ENCODE results near the gene NKX6-2. TPM values are rescaled to one million over a fixed set of nuclear protein-coding genes. Genes with fewer than 3 reads are reported as not detected.

Gene NKX6-2
- polyA plus RNA-seq, 1 experiment, result not detected

- Histone ChIP-seq H3K27me3 (ENCODE audit: control insufficient read depth, insufficient read depth, low read length) (peaks cover 7% of the 10 kb centered on the region; the same call in 1 of the 2 replicates), H3K36me3 (ENCODE audit: control insufficient read depth, insufficient read depth, low read length) (no peaks in the 10 kb centered on the region), H3K4me3 (ENCODE audit: low read depth, low read length) (no peak overlapping the region)
- CTCF ChIA-PET, result interaction anchor here (1.1 kb wide), 1 partner anchor 178 kb away, joined by 3 read pairs; no protein-coding TSS in a partner anchor
- DNase-seq (ENCODE audit: low read depth), result no peak
- POLR2A ChIA-PET, result interaction anchor here (0.6 kb wide), 1 partner anchor 645 kb away, joined by 3 read pairs; no protein-coding TSS in a partner anchor
- no peak for TF ChIP-seq CTCF (IDR thresholded peaks at IDR 0.05; ENCODE audit: insufficient read depth, low read depth, low read length)
Measured at GRCh38 chr10:132832186-132832969, 46.4 kb upstream of the NKX6-2 start.

- CTCF ChIA-PET, result no interaction called here
- DNase-seq (ENCODE audit: low read depth), result no peak
- H3K27me3 ChIP-seq (ENCODE audit: control insufficient read depth, insufficient read depth, low read length), result peaks cover 7% of the 10 kb centered on the region; the same call in 1 of the 2 replicates
- no peaks in the 10 kb centered on the region for H3K36me3 ChIP-seq (ENCODE audit: control insufficient read depth, insufficient read depth, low read length)
- no peak for TF ChIP-seq CTCF (IDR thresholded peaks at IDR 0.05; ENCODE audit: insufficient read depth, low read depth, low read length)
- POLR2A ChIA-PET, result no interaction called here
- H3K4me3 ChIP-seq (ENCODE audit: low read depth, low read length), result no peak overlapping the region
Measured at GRCh38 chr10:132829403-132829802, 43.5 kb upstream of the NKX6-2 start.

GRCh38 chr10:132828681-132829080 is 42.7 kb upstream of the NKX6-2 start:
- no peak for DNase-seq (ENCODE audit: low read depth)
- H3K36me3 ChIP-seq (ENCODE audit: control insufficient read depth, insufficient read depth, low read length), result no peaks in the 10 kb centered on the region
- no peak overlapping the region for H3K4me3 ChIP-seq (ENCODE audit: low read depth, low read length)
- CTCF ChIA-PET, result interaction anchor here (0.6 kb wide), 1 partner anchor 16 kb away, joined by 3 read pairs; no protein-coding TSS in a partner anchor
- H3K27me3 ChIP-seq (ENCODE audit: control insufficient read depth, insufficient read depth, low read length), result peaks cover 6% of the 10 kb centered on the region; the same call in 1 of the 2 replicates
- TF ChIP-seq CTCF (IDR thresholded peaks at IDR 0.05; ENCODE audit: insufficient read depth, low read depth, low read length), result no peak
- POLR2A ChIA-PET, result no interaction called here

GRCh38 chr10:132827861-132828539 is 42.1 kb upstream of the NKX6-2 start:
- ChIA-PET POLR2A (no interaction called here), CTCF (no interaction called here)
- TF ChIP-seq CTCF (IDR thresholded peaks at IDR 0.05; ENCODE audit: insufficient read depth, low read depth, low read length), result no peak
- H3K27me3 ChIP-seq (ENCODE audit: control insufficient read depth, insufficient read depth, low read length), result peaks cover 2% of the 10 kb centered on the region; the same call in 1 of the 2 replicates
- H3K4me3 ChIP-seq (ENCODE audit: low read depth, low read length), result no peak overlapping the region
- no peak for DNase-seq (ENCODE audit: low read depth)
- no peaks in the 10 kb centered on the region for H3K36me3 ChIP-seq (ENCODE audit: control insufficient read depth, insufficient read depth, low read length)

GRCh38 chr10:132827423-132827789 is 41.5 kb upstream of the NKX6-2 start:
- Histone ChIP-seq H3K27me3 (ENCODE audit: control insufficient read depth, insufficient read depth, low read length) (peaks cover 2% of the 10 kb centered on the region; the same call in 1 of the 2 replicates), H3K36me3 (ENCODE audit: control insufficient read depth, insufficient read depth, low read length) (no peaks in the 10 kb centered on the region), H3K4me3 (ENCODE audit: low read depth, low read length) (no peak overlapping the region)
- CTCF ChIA-PET, result no interaction called here
- TF ChIP-seq CTCF (IDR thresholded peaks at IDR 0.05; ENCODE audit: insufficient read depth, low read depth, low read length), result no peak
- POLR2A ChIA-PET, result no interaction called here
- no peak for DNase-seq (ENCODE audit: low read depth)
